Fibroblast of skin of right biceps (primary cell): ENCODE measurements around the gene MARCHF3.
"Not testable (repeated sequence)": the region's sequence is repeated elsewhere in the genome, so short reads cannot be mapped to it uniquely, and the experiment has no call there.

Experiments used
- DNase-seq: peaks from one replicate; pipeline ENCODE4 v3.0.0-alpha.2; 2013

MARCHF3 gene

DNA sequence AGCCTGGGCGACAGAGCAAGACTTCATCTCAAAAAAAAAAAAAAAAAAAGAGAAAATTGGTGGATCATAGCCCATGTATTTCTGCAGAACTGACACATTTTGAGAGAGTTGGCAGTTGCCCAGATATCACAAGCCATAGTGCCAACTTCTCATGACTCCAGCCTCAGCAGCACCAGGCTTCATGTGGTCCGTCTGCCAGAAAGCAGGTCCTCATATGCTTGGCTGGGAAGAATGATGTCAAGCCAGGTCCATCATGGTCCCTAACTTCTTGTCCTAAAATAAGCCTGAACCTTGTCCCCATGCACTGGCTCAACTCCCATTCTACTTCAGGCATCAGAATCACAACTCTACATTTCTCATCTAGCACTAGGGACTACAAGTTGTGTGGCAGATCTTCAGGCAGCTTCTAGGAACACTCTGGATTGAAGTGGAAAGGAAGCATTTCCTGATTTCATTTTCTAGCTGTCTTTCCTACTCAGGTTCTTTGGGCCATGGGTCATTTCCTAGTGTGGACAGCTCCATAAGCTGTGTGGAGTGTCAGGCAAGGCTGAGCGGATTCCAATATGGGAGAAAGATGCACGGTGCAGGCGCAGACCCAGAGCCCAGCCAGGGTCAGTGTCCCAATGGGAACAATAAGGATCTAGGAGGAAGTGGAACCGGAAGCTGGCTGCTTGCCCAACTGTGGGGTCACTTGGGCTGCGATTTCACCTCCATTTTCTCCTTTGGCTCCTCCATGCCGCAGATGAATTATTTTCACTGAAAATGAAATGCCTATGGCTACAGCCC is 163.3 kb downstream of the MARCHF3 start:
- no peak for DNase-seq

DNA sequence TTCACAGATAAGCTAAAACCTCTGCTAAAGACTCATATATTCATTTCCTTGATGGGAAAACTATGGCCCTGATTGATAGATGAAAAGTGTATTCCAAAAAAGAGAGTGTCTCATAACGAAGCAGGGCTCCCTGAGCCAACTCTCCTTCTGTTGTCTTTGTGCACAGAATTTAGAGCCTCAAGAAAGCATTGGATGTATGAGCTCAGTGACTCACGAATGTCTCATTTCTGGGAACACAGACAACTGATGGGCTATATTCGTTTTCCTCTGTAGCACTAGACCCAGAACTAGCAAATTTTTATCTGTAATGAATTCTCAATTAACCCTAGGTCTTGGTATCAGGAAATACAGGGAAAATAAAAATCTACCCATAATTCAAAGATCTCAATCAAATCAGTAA is 165.1 kb downstream of the MARCHF3 start:
- peak; percentile 86 for DNase-seq

DNA sequence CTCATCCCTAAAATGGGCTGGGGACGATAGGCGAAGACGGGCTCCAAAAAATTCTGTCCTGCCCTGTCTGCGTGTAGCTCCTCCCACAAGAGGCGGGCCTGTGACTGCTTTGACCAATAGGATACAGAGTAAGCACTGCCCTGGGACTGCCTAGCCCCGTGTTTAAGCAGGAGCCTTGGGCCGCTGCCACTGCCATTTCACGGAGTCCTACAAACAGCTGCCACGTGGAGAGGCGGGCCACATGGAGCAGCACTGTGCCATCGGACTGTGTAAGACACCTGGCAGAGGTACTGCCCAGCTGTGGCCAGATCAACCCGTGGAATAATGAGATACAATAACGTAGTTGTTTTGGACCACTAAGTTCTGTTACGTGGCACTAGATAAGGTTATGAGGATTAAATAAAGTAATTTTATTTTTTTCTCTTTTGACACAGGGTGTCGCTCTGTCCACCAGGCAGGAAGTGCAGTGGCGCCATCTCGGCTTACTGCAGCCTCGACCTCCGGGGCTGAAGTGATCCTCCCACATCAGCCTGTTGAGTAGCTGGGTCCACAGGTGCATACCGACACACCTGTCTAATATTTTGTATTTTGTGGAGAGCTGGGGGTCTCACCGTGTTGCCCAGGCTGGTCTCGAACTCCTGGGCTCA is 166.2 kb downstream of the MARCHF3 start:
- no peak for DNase-seq

DNA sequence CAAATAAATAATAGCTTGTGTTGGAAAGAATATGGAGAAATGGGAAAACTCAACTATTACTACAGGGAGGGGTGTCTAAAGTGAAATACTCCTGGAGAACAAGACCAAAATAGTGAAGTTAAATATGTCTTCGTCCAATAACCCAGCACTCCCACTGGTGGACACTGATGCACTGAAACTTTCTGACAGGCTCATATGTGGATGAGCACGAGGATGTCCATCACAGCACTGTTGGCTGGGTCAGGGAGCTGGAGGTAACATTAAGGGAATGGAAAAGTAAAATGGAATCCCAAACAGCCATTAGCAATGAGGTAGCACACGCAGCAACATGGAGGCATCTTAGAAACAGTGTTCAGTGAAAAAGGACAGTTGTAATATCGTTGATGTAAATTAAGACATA is 167.0 kb downstream of the MARCHF3 start:
- DNase-seq, result no peak

GRCh38 chr5:126858441-126858840 is 171.9 kb downstream of the MARCHF3 start:
- DNase-seq, result no peak

GRCh38 chr5:126857472-126858410 is 172.6 kb downstream of the MARCHF3 start:
- peak; percentile 43 for DNase-seq

- DNase-seq, result peak; percentile 11
Observed at GRCh38 chr5:126855266-126855665, 175.1 kb downstream of the MARCHF3 start.

DNA sequence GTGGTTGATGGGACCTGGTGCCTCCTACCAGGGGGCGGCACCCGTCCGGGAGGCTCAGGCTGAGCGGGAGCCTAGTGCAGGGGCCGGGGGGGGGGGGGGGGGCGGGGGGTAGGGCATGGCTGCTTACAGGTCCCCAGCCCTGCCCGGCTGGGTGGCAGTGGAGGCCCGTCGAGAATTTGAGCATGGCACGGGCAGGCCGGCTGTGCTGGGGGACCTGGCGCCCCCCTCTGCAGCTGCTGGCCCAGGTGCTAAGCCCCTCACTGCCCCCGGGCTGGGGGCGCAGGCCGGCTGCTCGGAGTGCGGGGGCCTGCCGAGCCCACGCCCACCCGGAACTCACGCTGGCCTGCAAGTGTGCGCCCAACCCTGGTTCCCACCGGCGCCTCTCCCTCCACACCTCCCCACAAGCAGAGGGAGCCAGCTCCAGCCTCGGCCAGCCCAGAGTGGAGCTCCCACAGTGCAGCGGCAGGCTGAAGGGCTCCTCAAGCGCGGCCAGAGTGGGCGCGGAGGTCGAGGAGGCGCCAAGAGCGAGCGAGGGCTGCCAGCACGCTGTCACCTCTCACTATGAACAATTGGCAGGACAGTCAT is 175.7 kb downstream of the MARCHF3 start:
- no peak for DNase-seq

DNA sequence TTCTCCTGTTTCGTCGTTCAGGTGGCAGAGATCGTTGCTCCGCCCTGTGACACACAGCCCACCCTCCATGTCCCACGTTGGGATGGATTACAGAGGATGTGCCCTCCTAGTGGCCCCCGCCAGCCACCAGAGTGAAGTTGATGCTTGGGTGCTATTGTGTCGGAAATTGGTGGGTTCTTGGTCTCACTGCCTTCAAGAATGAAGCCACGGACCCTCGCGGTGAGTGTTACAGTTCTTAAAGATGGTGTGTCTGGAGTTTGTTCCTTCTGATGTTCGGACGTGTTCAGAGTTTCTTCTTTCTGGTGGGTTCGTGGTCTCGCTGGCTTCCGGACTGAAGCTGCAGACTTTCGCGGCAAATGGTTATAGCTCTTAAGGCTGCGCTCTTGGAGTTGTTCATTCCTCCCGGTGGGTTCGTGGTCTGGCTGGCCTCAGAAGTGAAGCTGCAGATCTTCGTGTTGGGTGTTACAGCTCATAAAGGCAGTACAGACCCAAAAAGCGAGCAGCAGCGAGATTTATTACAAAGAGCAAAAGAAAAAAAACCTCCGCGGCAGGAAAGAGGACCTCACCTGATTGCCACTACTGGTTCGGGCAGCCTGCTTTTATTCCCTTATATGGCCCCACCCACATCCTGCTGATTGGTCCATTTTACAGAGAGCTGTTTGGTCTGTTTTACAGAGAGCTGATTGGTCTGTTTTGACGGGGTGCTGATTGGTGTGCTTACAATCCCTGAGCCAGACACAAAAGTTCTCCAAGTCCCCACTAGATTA is 176.6 kb downstream of the MARCHF3 start:
- not testable (repeated sequence) for DNase-seq

GRCh38 chr5:126852841-126853271 is 177.5 kb downstream of the MARCHF3 start:
- DNase-seq, result no peak

- DNase-seq, result peak; percentile 18
Observed at GRCh38 chr5:126852091-126852571, 178.2 kb downstream of the MARCHF3 start.

- no peak for DNase-seq
Observed at GRCh38 chr5:126851501-126852011, 178.8 kb downstream of the MARCHF3 start.

- no peak for DNase-seq
Observed at GRCh38 chr5:126849101-126849678, 181.2 kb downstream of the MARCHF3 start.

- DNase-seq, result no peak
Observed at GRCh38 chr5:126848253-126848652, 182.1 kb downstream of the MARCHF3 start.

DNA sequence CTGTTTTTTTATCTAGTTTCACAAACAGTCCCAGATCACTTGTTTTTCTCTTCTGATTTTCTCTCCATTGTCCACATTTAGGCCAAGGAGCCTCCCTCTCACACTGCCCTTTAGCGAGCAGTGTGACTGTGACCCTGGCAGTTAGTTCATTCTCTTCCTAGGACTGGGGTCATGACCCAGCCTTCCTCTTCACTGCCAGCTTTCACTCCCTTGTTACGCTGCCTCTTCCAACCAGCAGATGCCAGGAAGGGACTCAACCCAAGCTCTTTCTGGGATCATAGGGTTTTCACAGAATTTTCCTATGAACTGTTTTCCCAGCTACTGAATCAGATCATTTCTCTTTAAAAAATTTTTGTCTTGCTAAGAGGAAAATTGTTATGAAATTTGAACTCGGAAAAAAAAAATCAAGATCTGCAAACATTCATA is 182.5 kb downstream of the MARCHF3 start:
- no peak for DNase-seq

- DNase-seq, result no peak
Observed at GRCh38 chr5:126847456-126847820, 182.9 kb downstream of the MARCHF3 start.

DNA sequence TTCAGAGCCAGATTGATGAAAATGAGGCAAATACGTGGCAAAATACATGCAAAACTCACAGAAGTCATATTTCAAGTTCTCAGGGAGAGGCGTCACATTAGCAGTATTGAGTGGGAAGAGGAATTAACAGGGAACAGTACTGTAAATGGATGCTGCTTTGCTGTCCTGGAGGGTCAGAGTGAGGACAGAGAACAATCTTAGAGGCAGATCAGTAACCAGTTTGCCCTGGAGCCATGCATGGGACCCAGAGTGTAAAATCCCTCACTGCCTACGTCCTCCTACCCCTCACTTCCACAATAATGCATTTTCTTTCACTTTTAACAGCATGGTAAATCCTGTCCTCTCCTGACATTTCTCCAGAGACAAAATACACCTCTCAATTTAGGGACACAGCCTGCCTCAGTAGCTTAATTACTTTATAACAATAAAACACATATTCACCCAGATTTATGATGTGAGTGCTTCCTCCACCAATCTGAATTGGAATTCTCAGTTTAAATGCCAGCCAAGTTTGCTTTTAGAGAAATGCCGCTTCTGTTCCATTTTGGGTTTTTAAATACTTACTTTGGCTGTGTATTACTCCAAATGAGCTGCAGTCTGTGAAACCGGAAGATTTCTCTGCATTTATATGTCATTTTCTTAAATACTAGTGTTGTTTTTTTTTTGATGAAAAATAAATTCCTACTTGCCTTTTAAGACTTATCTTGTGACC is 183.5 kb downstream of the MARCHF3 start:
- DNase-seq, result no peak

GRCh38 chr5:126846344-126846743 is 184.0 kb downstream of the MARCHF3 start:
- DNase-seq, result peak; percentile 36

DNA sequence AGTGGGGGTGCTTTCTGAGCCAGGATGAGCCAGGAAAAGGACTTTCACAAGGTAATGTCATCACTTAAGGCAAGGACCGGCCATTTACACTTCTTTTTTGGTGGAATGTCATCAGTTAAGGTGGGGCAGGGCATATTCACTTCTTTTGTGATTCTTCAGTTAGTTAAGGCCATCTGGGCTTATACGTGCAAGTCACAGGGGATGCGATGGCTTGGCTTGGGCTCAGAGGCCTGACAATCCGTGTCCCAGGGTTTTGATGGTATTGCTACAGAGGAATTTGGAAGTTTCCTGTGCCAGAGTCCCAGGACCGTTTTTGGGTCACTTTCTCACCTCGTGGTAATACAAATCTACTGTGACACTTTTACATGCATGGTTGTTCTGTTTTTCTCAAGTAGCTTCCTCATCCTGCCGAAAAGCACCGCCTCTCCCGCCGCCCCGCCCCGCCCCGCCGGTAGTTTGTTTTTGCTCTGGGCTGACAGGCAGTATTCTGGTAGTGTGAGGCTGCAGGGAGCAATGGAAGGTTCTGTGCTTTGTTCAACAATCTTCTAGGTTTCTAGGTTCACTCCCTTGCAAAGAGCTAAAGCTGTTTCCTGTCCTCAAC is 184.8 kb downstream of the MARCHF3 start:
- not testable (repeated sequence) for DNase-seq

DNA sequence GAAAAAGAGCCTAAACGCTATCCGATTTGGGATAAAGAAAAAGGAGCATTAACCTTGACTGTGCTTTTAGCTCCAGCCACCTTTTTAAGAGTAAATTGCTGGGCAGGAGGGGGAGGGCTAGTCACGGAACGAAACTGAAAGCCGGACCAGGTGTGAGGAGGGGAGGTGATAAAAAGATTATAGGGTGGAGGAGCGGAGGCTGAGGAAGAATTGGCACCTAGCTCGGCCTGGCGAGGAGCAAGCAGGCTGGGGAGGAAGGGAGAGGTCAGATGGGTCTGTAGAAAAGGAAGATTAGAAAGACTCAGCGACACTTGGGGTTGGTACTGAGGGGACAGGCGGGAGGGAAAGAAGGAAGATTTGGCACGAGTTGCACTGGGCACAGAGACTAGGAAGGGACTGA is 187.0 kb downstream of the MARCHF3 start:
- not testable (repeated sequence) for DNase-seq
